Sciatic nerve (tissue), 2 donors: ENCODE data around the gene PPP2R5E. TPM values are rescaled to one million over a fixed set of nuclear protein-coding genes. Genes with fewer than 3 reads are reported as not detected.
"Not testable (repeated sequence)": the region's sequence is repeated elsewhere in the genome, so short reads cannot be mapped to it uniquely, and the experiment has no call there.

Source experiments
- ATAC-seq: fragments of 200-7000 bp; cut with Tn5 transposase; one replicate; pipeline ENCODE4 v1.9.1; 2020; ENCODE audit warnings: mild to moderate bottlenecking, moderate library complexity
- DNase-seq: peaks from one replicate; pipeline ENCODE4 v3.0.0-alpha.2; 2020; ENCODE audit warnings: low spot score
- intact Hi-C: fragments of 100-400 bp; cut with DNase I; formaldehyde crosslinking; loops from one replicate; pipeline ENCODE4 v1.14.2; 2022
- total RNA-seq: library from RNA; stranded (reverse); fragmentation: NEBNext Ultra II Directional; extraction: Animal tissue kit (Norgen Biotek cat#: 25700); gene quantifications from one replicate; pipeline ENCODE4 v1.2.1, GENCODE V29; 2021
- donor health status: DM: no; HTN: no; CAD: no.
- donor health status: DM: no; HTN: no; CAD: no.

The PPP2R5E gene
- total RNA-seq, 1 donor from 2014 or later, result 37.6 TPM

- intact Hi-C loops, result no loop called here
- DNase-seq (no peak), ATAC-seq (no peak)
These were observed 138.3 kb downstream of the PPP2R5E start for GRCh38 chr14:63404906-63405305.

GRCh38 chr14:63401646-63402045, 141.5 kb downstream of the PPP2R5E start:
- ATAC-seq (peak; percentile 26), DNase-seq (no peak)
- intact Hi-C loops, result no loop called here

- intact Hi-C loops, result no loop called here
- ATAC-seq (no peak), DNase-seq (no peak)
These were observed 144.2 kb downstream of the PPP2R5E start for GRCh38 chr14:63398952-63399351.

- DNase-seq (no peak), ATAC-seq (no peak)
- intact Hi-C loops, result no loop called here
These were observed 148.3 kb downstream of the PPP2R5E start for GRCh38 chr14:63394841-63395240.

GRCh38 chr14:63394432-63394831, 148.7 kb downstream of the PPP2R5E start:
- DNase-seq (no peak), ATAC-seq (no peak)
- intact Hi-C loops, result no loop called here

GRCh38 chr14:63393012-63393411, 150.2 kb downstream of the PPP2R5E start:
- intact Hi-C loops, result no loop called here
- ATAC-seq (no peak), DNase-seq (no peak)

GRCh38 chr14:63392236-63392635, 150.9 kb downstream of the PPP2R5E start:
- intact Hi-C loops, result no loop called here
- ATAC-seq (no peak), DNase-seq (no peak)

GRCh38 chr14:63388766-63389431, 154.3 kb downstream of the PPP2R5E start:
- intact Hi-C loops, result no loop called here
- ATAC-seq (peak; percentile 84), DNase-seq (peak; percentile 74)

GRCh38 chr14:63387711-63388110, 155.5 kb downstream of the PPP2R5E start:
- intact Hi-C loops, result no loop called here
- ATAC-seq (no peak), DNase-seq (no peak)

- intact Hi-C loops, result no loop called here
- no peak for ATAC-seq
These were observed 159.3 kb downstream of the PPP2R5E start for GRCh38 chr14:63383776-63384367.

GRCh38 chr14:63378444-63378843, 164.7 kb downstream of the PPP2R5E start:
- DNase-seq (no peak), ATAC-seq (no peak)
- intact Hi-C loops, result no loop called here

More at GRCh38 chr14:63383776-63384367, 159.3 kb downstream of the PPP2R5E start:
- no peak for DNase-seq

- intact Hi-C loops, result no loop called here
- DNase-seq (no peak), ATAC-seq (no peak)
These were observed 167.4 kb downstream of the PPP2R5E start for GRCh38 chr14:63375769-63376168.

GRCh38 chr14:63371613-63372012, 171.6 kb downstream of the PPP2R5E start:
- ATAC-seq, intact Hi-C loops, DNase-seq: not testable (repeated sequence)

GRCh38 chr14:63371033-63371432, 172.1 kb downstream of the PPP2R5E start:
- intact Hi-C loops, result no loop called here
- ATAC-seq, result no peak
- no peak for DNase-seq

- ATAC-seq (no peak), DNase-seq (no peak)
- intact Hi-C loops, result no loop called here
These were observed 175.3 kb downstream of the PPP2R5E start for GRCh38 chr14:63367742-63368364.

GRCh38 chr14:63362389-63362819, 180.8 kb downstream of the PPP2R5E start:
- DNase-seq, result no peak
- no peak for ATAC-seq
- intact Hi-C loops, result no loop called here

- intact Hi-C loops, result no loop called here
- DNase-seq (no peak), ATAC-seq (no peak)
These were observed 181.4 kb downstream of the PPP2R5E start for GRCh38 chr14:63361790-63362189.

- intact Hi-C loops, result no loop called here
- no peak for DNase-seq
- ATAC-seq, result no peak
These were observed 185.3 kb downstream of the PPP2R5E start for GRCh38 chr14:63357841-63358240.

- intact Hi-C loops, result no loop called here
- no peak for ATAC-seq
- no peak for DNase-seq
These were observed 197.4 kb downstream of the PPP2R5E start for GRCh38 chr14:63345826-63346225.

- DNase-seq, result no peak
- intact Hi-C loops, result no loop called here
These were observed 198.8 kb downstream of the PPP2R5E start for GRCh38 chr14:63344336-63344735.

More at GRCh38 chr14:63344336-63344735, 198.8 kb downstream of the PPP2R5E start:
- ATAC-seq, result no peak
